HG02571 (cell line): ENCODE results near the gene GOT1.

ENCODE experiments used
- ATAC-seq: cut with Tn5 transposase; IDR thresholded peaks from one replicate; pipeline ENCODE4 v1.9.1; 2021; ENCODE audit warnings: mild to moderate bottlenecking, moderate library complexity; ENCODE audit not compliant: unreplicated experiment

Gene GOT1

GRCh38 chr10:99430451-99431189, at the start of gene GOT1:
TSS of gene GOT1 (minus strand) at chr10:99430624. CDS start at chr10:99430565, 59 bp downstream.
- ATAC-seq, result peak; percentile 96

- ATAC-seq, result no peak
Observed at GRCh38 chr10:99470327-99470726, 39.9 kb upstream of the GOT1 start.

GRCh38 chr10:99467236-99467999, 37.0 kb upstream of the GOT1 start:
- ATAC-seq, result no peak

DNA sequence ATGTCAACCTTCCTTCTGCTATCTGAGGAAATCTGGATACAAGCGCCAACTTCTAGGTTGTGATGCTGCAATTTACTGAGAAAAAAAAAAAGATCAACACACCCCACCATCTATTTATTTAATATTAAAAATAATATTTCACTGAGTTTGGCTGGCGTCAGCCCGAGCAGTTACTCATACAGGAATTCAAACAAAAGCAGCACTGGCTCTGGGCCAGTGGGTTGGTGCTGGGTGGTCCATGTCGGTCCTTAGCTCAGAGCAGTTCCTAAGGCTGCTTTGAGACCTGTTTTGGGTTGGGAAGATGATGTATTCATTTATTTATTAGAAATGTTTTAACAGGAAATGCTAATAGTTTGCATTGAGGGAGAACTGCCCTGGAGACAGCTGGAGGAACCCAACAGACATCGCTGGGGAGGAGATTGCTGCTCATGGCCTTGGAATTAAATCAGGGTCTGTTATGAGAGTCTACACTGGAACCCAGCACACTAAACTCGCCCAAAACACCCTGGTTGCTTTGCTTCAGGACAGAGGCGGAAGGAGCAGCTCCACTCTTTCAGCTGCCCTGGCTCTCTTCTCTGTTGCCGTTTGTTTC, 36.3 kb upstream of the GOT1 start:
- ATAC-seq, result no peak

GRCh38 chr10:99461230-99461629, 30.8 kb upstream of the GOT1 start:
- ATAC-seq, result no peak

DNA sequence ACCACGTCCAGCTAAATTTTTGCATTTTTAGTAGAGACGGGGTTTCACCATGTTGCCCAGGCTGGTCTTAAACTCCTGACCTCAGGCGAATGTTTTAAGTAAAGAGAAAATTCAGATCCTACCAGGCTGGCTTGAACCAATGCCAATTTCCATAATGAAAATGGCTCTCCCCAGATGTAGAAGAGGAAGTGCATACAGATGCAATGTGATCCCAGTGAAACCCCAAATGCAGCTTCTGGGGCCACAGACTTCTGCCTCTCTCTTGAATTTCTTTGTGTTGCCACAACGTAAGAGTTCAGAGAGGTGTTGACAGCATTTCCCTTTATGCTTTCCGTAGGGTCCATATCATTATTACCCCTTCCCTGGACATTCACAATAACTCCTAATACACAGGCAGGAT, 29.6 kb upstream of the GOT1 start:
- no peak for ATAC-seq

DNA sequence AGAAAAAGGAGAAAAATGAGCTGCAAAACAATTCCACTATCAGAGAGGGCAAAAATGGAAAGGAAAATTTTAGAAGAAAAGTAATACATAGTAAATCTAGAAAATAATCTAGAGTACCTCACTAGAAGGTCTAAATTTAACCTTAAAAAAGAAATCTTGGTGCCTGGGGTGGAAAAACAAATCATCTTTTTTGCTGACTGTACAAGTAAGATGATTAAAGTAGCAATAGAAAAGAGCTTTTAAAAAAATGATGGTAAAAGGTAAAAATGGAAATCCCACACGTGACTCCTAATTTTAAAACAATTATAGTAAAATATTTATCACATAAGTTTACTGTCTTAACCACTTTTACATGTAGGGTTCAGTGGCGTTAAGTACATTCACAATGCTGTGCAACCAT, 28.8 kb upstream of the GOT1 start:
- ATAC-seq, result no peak

GRCh38 chr10:99457813-99458212, 27.4 kb upstream of the GOT1 start:
- no peak for ATAC-seq

- no peak for ATAC-seq
Observed at GRCh38 chr10:99456931-99457288, 26.5 kb upstream of the GOT1 start.

GRCh38 chr10:99456207-99456930, 25.9 kb upstream of the GOT1 start:
- no peak for ATAC-seq

- no peak for ATAC-seq
Observed at GRCh38 chr10:99451981-99452380, 21.6 kb upstream of the GOT1 start.

DNA sequence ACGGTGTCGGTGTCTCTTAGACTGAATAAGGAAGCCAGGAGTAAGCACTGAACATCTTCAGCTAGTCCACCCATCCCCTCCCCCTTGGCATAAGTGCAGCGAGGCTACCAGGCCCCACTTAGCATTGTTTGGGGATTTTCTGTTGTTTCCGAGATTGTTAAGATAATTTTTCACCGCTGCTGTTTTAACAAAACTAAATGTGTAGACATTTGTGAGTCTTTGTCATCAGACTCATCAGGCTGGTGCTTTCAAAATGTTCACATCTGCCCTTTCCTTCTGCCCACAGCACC, 21.0 kb upstream of the GOT1 start:
- no peak for ATAC-seq

DNA sequence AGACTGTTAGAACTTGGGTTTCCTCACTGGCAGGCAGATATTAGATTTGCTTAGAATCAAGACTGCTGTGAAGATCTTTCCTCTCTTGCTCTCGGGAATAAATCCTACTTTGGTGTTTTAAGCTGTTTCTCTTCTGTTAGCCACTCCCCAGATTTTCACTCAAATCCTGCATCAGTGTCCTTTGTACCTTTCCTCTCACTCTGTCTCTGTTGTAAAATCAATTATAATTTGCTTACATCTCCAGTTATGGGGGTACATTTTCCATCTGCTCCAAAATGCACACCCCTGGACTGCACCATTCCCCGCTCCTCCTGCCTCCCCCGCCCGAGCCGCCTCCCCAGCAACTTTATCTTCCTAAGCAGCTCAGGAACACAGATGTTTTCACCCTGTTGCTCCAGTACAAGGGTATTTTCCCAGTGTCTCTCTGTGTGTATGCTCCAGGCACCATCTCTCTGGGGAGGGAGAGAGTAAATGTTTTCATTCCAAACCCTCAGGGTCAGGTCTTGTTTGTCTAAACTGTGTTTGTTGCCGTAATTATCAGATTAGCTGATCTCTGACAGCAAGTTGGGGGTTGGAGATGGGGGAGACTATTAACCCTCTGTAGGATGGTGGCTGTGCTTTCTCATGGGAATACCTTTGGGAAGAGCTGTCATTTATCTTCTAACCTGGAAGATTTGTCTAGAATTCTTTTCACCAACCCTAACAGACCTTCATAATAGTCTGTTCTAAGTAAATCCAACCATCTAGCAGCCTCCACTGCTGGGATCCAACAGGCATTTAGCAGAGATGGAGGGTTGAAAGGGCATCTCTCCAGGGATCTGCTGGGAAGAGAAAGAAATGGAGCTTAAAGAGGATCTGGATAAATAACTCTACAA, 20.4 kb upstream of the GOT1 start:
- no peak for ATAC-seq

DNA sequence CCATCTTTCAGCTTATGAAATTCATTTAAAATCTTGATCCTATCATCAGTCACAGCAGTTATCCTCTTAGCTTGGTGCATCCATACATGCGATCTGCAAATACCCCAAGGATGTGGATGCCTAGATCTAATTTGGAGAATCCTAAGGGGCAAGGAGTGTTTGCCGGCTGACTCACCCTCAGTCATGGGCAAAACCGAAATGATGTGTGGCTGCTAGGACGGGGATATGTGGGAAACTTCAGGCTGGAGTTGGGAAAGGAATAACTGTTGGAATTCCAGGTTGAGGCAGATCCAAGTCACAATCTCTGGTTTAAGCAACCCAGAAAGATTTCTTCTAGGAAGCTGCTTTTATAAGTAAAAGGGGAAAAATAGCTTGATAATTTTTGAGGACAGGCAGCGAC, 19.7 kb upstream of the GOT1 start:
- no peak for ATAC-seq

- no peak for ATAC-seq
Observed at GRCh38 chr10:99449023-99449422, 18.6 kb upstream of the GOT1 start.

DNA sequence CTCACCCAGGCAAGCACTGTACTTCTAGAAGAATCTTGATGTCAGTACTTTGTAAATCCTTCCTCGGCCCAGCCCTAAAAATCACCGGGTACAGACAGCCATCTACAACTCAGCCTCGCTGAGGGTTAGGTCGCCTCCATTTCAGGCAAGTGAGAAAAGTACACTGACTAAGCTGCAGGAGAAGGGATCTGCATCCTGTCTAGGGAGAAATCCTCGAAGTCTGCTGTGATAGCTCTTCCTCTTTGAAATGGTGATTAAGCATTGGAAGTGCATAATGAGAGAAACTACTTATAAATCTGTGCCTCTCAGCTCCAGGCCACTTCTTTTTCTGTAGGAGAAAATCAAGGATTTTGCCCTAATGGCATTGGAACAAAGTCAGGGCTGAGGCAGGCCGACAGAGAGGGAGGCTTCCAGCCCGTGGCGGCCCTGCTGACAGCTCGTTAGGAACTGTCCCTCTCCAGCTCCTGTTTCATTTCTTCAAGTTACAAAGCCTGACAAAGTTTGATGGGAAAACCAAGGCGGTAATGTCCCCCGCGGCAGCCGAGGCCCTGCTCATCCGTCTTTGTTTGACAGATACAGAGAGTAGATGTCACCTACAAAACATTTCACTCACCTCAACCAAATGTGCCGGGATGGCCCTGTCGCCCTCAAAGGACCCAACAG, 14.1 kb upstream of the GOT1 start:
- no peak for ATAC-seq

GRCh38 chr10:99443500-99443899, 13.1 kb upstream of the GOT1 start:
- ATAC-seq, result no peak

- no peak for ATAC-seq
Observed at GRCh38 chr10:99442394-99442793, 12.0 kb upstream of the GOT1 start.

- no peak for ATAC-seq
Observed at GRCh38 chr10:99438890-99439289, 8.5 kb upstream of the GOT1 start.

GRCh38 chr10:99435986-99436638, 5.7 kb upstream of the GOT1 start:
- ATAC-seq, result no peak
